HG03521 (cell line): ENCODE data around the gene PODXL.
A peak's percentile ranks its signal among the peaks of the same experiment; 100 is the strongest.
"Not testable (repeated sequence)": the region's sequence is repeated elsewhere in the genome, so short reads cannot be mapped to it uniquely, and the experiment has no call there.

ENCODE experiments used
- ATAC-seq: cut with Tn5 transposase; IDR thresholded peaks from one replicate; pipeline ENCODE4 v1.9.1; 2021; ENCODE audit warnings: mild to moderate bottlenecking, moderate library complexity; ENCODE audit not compliant: unreplicated experiment

PODXL gene

GRCh38 chr7:131497454-131497853 is 59.0 kb downstream of the PODXL start:
- ATAC-seq = no peak

GRCh38 chr7:131495669-131496498 is 60.5 kb downstream of the PODXL start:
- no peak for ATAC-seq

DNA sequence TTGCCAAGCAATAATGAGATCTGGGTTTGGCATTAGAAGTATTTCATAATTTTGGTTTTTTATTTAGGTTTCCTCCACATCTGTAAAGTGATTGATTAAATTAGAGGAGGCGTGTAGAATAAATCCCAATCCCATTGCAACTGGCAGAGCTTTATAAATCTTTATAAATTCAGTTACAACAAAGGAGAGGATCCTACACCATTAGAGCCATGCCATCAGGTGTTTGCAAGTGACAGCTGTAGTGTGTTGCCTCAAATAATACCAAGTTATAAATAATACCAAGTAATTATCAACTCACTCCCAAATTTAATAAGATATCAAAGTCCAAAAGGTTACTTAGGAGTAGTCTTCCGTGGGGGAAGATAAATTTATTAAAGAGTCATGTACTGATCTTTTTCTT is 62.2 kb downstream of the PODXL start:
- no peak for ATAC-seq

- no peak for ATAC-seq
These were observed 62.8 kb downstream of the PODXL start for GRCh38 chr7:131493581-131493980.

GRCh38 chr7:131493081-131493480 is 63.3 kb downstream of the PODXL start:
- no peak for ATAC-seq

- no peak for ATAC-seq
These were observed 66.5 kb downstream of the PODXL start for GRCh38 chr7:131489881-131490280.

GRCh38 chr7:131489196-131489595 is 67.2 kb downstream of the PODXL start:
- ATAC-seq = no peak

DNA sequence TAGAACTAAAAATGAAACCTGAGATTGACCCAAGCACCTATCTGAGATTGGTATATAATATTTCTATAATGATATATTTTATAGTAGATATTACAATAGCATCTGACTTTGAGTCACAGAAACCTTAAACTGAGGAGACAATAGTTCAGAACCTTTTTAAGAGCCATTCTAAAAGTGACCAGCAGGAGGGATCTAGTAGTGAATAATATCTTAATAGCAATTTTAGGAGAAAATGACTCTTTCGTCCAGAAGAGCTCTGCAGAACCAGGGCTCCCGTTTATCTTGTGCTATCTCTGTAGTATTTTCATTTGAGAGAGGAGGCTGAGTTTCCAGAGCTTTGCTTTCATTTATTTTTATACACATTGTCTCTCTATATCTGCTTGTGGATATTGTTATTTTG is 68.1 kb downstream of the PODXL start:
- no peak for ATAC-seq

DNA sequence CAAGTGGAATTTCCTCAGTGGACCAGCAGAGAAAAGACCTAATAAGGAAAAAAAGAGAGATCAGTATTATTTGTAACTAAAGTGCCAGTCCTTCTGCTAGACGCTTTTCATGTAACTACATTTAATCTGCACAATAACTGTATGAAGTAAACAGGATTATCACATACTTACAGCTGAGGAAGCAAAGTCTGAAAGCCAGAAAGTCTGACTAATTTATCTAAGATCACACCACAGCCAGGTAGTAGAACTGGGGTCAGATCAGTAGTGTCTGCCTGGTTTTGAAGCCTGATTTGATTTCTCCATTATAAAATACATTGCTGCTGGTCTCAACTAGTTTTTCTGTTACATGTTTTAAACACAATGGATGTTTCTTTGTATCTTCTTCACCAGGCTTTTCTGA is 69.2 kb downstream of the PODXL start:
- no peak for ATAC-seq

DNA sequence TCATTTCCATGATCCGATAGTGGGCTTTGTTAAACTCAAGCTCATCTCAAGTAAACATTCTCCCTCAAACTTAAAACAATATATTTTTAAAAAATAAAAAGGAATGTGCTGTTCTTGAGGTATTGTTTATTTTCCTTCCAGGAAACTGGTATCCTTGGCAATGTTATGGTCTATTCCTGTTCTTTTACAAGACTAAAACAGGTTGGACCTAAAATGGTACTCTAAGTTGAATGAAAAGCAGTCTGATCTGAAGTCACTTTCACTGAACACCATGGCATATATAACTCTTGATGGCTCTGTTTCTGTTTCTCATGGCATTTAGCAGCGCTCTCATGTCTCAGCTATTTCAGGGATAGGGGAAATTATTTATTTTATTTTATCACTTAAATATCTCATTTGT is 70.1 kb downstream of the PODXL start:
- ATAC-seq = no peak

GRCh38 chr7:131483586-131483985 is 72.8 kb downstream of the PODXL start:
- ATAC-seq = no peak

DNA sequence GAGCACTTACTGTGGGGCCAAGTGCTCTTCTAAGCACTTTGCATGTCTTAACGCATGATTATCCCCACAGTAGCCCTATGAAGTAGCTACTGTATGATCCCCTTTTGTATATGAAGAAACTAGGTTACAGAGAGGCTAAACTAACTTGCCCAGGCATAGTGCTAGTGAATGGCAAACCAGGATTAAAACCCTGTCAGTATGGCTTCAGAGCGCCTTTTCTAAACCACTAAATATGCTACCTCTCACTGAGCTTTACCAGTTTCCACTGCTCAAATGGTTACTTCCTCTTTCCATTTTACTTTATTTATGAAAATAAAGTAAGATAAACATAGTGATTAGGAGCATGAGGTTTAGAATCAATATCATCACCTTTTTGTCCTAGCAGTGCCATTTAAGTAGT is 73.6 kb downstream of the PODXL start:
- peak; percentile 49 for ATAC-seq

- ATAC-seq = no peak
These were observed 75.8 kb downstream of the PODXL start for GRCh38 chr7:131480384-131481315.

DNA sequence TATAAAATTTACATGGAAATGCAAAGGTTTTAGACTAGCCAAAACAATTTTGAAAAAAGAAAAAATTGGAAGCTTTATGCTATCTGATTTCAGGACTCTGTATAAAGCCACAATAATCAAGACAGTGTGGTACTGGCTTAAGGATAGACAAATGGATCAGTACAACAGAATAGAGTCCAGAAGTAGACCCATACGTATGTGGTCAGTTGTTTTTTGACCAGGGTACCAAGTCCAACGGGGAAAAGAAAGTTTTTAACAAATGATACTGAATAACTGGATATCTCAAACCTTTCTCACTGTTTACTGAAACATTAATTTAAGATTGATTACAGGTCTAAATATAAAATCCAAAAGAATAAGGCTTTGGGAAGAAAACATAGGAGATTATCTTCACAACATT is 79.7 kb downstream of the PODXL start:
- ATAC-seq = no peak

DNA sequence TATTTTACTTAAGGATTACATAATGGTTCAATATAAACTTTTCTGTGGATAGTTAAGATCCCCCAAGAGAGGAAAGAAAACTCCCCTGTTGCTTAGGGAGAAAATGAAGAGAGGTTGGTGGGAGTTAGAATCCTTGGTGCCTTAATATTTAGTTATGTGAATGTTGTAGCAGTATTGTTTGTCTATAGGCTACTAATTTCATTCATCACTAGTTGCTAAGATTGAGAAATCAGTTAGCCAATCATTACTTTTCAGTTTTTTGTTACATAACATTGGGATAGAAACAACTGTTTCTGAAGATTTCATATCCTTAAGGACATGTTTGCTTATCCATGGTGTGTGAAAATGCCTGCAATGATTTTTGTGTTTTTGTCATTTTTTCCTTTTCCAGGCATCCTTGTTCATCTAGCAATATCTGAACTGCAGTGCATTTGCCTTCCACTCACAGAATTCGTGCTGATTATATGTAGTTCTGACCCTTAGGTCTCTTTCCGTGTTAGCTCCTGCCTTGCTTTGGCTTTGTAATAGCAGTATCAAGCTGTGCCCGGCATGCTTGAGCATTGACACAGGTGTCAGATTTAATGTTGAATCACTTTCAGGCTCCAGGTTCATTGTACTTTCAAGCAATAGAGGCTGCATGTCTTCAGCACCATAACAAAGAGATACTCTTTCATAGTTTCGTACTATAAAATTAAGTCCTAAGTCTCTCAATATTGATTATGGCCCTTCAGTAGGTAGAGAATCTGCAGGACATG is 85.0 kb downstream of the PODXL start:
- no peak for ATAC-seq

- no peak for ATAC-seq
These were observed 88.6 kb downstream of the PODXL start for GRCh38 chr7:131467788-131468187.

- no peak for ATAC-seq
These were observed 89.6 kb downstream of the PODXL start for GRCh38 chr7:131466735-131467365.

- ATAC-seq = not testable (repeated sequence)
These were observed 93.7 kb downstream of the PODXL start for GRCh38 chr7:131462715-131463114.

GRCh38 chr7:131462059-131462458 is 94.4 kb downstream of the PODXL start:
- no peak for ATAC-seq

GRCh38 chr7:131459256-131459655 is 97.2 kb downstream of the PODXL start:
- no peak for ATAC-seq

- ATAC-seq = no peak
These were observed 100.1 kb downstream of the PODXL start for GRCh38 chr7:131456338-131456737.
